HepG2 (cell line): ENCODE measurements around the gene RNASE13.

Experiments
- EP300 ChIP-seq, 3 experiments: sonication (generic) in 1 of 3; formaldehyde crosslinking in 1 of 3; IDR thresholded peaks; 2 replicates each; pipeline versions ENCODE4 v1.5.1 to v1.6.1; 2011 to 2020; ENCODE audit warnings: low read depth in 2 of 3, low read length in 2 of 3, borderline replicate concordance in 1 of 3, improper control_type of control experiment in 1 of 3, mild to moderate bottlenecking in 1 of 3, missing genetic modification reagents in 1 of 3, moderate library complexity in 1 of 3
- ZBTB7A ChIP-seq: sonication (generic); formaldehyde crosslinking; IDR thresholded peaks from 2 replicates; pipeline ENCODE4 v1.8.0; 2022; ENCODE audit warnings: mild to moderate bottlenecking, missing genetic modification reagents

- TF ChIP-seq ZBTB7A (CRISPR knock-in tag) (no peak), EP300 (IDR thresholded peaks at IDR 0.05; ENCODE audit: low read depth in 2 of 2, low read length in 2 of 2) (no peak), EP300 (CRISPR knock-in tag; IDR thresholded peaks at IDR 0.05; ENCODE audit: borderline replicate concordance) (no peak)
Measured at GRCh38 chr14:21054768-21055145, 20.1 kb upstream of the RNASE13 start.
